HL-60 (cell line): ENCODE measurements around the gene GAK.
A peak's percentile ranks its signal among the peaks of the same experiment; 100 is the strongest.

ENCODE experiments used
- DNase-seq, 2 experiments: peaks; one replicate each; pipeline ENCODE4 v3.0.0-alpha.2; 2010 to 2020; ENCODE audit warnings: low read depth in 1 of 2, low spot score in 1 of 2
- H3K27ac ChIP-seq: fragments of 250-450 bp; sonication (Bioruptor Pico); replicated peaks from 2 replicates; pipeline ENCODE4 v1.5.1; 2020; ENCODE audit warnings: mild to moderate bottlenecking, moderate library complexity
- H3K27me3 ChIP-seq: fragments of 250-450 bp; sonication (Bioruptor Pico); 2 replicates; pipeline ENCODE4 v1.5.1; 2021; ENCODE audit warnings: mild to moderate bottlenecking, moderate library complexity; ENCODE audit not compliant: insufficient read depth, poor library complexity, severe bottlenecking
- H3K4me3 ChIP-seq: replicated peaks from 2 replicates; pipeline ENCODE4 v1.5.1; 2011; ENCODE audit warnings: mild to moderate bottlenecking, control low read depth, low read length; ENCODE audit not compliant: insufficient read depth
- CTCF ChIP-seq: IDR thresholded peaks from one replicate; pipeline ENCODE4 v1.5.1; 2011; ENCODE audit warnings: low read length, control low read depth, inconsistent platforms; ENCODE audit not compliant: insufficient read depth
- GABPA ChIP-seq: IDR thresholded peaks from 2 replicates; pipeline ENCODE4 v1.6.1; 2012; ENCODE audit warnings: low read depth
- POLR2AphosphoS5 ChIP-seq: IDR thresholded peaks from 2 replicates; pipeline ENCODE4 v1.6.1; 2012; ENCODE audit warnings: low read depth
- SPI1 ChIP-seq: IDR thresholded peaks from 2 replicates; pipeline ENCODE4 v1.6.1; 2012; ENCODE audit warnings: low read depth, mild to moderate bottlenecking, borderline replicate concordance
- TF ChIP-seq, protein P1 (sequence below): IDR thresholded peaks from 2 replicates; pipeline ENCODE4 v1.6.1; 2012; ENCODE audit warnings: low read depth; ENCODE audit not compliant: insufficient replicate concordance

Gene GAK

GRCh38 chr4:915041-915474, 17.1 kb downstream of the GAK start:
- TF ChIP-seq, protein P1, sequence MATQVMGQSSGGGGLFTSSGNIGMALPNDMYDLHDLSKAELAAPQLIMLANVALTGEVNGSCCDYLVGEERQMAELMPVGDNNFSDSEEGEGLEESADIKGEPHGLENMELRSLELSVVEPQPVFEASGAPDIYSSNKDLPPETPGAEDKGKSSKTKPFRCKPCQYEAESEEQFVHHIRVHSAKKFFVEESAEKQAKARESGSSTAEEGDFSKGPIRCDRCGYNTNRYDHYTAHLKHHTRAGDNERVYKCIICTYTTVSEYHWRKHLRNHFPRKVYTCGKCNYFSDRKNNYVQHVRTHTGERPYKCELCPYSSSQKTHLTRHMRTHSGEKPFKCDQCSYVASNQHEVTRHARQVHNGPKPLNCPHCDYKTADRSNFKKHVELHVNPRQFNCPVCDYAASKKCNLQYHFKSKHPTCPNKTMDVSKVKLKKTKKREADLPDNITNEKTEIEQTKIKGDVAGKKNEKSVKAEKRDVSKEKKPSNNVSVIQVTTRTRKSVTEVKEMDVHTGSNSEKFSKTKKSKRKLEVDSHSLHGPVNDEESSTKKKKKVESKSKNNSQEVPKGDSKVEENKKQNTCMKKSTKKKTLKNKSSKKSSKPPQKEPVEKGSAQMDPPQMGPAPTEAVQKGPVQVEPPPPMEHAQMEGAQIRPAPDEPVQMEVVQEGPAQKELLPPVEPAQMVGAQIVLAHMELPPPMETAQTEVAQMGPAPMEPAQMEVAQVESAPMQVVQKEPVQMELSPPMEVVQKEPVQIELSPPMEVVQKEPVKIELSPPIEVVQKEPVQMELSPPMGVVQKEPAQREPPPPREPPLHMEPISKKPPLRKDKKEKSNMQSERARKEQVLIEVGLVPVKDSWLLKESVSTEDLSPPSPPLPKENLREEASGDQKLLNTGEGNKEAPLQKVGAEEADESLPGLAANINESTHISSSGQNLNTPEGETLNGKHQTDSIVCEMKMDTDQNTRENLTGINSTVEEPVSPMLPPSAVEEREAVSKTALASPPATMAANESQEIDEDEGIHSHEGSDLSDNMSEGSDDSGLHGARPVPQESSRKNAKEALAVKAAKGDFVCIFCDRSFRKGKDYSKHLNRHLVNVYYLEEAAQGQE = no peak
- TF ChIP-seq CTCF = no peak
- no peak for TF ChIP-seq GABPA
- no peak for TF ChIP-seq POLR2AphosphoS5
- TF ChIP-seq SPI1 = peak; percentile 65; the same call in 1 of the 2 replicates
- peak; percentile 31 to 60 for DNase-seq
- Histone ChIP-seq H3K4me3 (peak overlapping the region; percentile 12), H3K27me3 (no peaks in the 10 kb centered on the region), H3K27ac (no peak overlapping the region)

GRCh38 chr4:914531-914930, 17.6 kb downstream of the GAK start:
- no peak overlapping the region; the same call in 1 of the 2 replicates for H3K4me3 ChIP-seq
- TF ChIP-seq POLR2AphosphoS5 (no peak), GABPA (no peak), CTCF (no peak), SPI1 (no peak)
- TF ChIP-seq, protein P1 = no peak
- H3K27me3 ChIP-seq = no peaks in the 10 kb centered on the region

DNA sequence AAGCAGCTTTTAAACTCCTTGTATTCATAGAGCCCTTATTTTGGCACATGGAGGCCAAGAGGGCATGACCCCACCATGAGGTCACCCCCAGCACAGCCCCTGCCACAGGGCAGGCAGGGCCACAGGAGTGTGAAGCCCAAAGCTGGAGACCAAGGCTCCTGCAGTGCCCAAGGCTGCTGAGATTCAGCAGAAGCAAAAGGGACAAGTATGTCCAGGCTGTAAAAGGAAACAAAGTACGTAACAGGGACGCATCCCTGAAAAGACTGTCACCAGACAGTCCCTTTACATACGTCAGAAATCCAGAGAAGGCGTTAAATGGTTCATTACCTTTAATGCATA, 18.9 kb downstream of the GAK start:
- Histone ChIP-seq H3K4me3 (no peak overlapping the region), H3K27ac (no peak overlapping the region), H3K27me3 (no peaks in the 10 kb centered on the region)
- DNase-seq = no peak
- TF ChIP-seq, protein P1 = no peak
- TF ChIP-seq CTCF (no peak), GABPA (no peak)

More at GRCh38 chr4:914531-914930, 17.6 kb downstream of the GAK start:
- no peak for DNase-seq
- H3K27ac ChIP-seq = no peak overlapping the region
